GM10248 (cell line): ENCODE measurements around the gene SLC25A25.

Experiments
- CTCF ChIA-PET: fragments of 300-600 bp; sonication (Branson Sonifier 250); formaldehyde crosslinking; extraction: SDS; loops from one replicate; lab custom pipeline; 2021; ENCODE audit warnings: antibody characterized with exemption; lab: Yijun Ruan, JAX
- POLR2A ChIA-PET: fragments of 350-650 bp; sonication (Branson Sonifier 250); formaldehyde crosslinking; extraction: SDS; loops from one replicate; lab custom pipeline; 2020; ENCODE audit warnings: antibody characterized with exemption; lab: Yijun Ruan, JAX
- DNase-seq: peaks from one replicate; pipeline ENCODE4 v3.0.0; 2012; ENCODE audit errors: extremely low spot score
- TF ChIP-seq, protein P1 (sequence below): IDR thresholded peaks from 2 replicates; pipeline ENCODE4 v1.5.1; 2012; ENCODE audit warnings: mild to moderate bottlenecking, low read depth; ENCODE audit errors: extremely low read depth, missing control alignments, control extremely low read depth

Gene SLC25A25

DNA sequence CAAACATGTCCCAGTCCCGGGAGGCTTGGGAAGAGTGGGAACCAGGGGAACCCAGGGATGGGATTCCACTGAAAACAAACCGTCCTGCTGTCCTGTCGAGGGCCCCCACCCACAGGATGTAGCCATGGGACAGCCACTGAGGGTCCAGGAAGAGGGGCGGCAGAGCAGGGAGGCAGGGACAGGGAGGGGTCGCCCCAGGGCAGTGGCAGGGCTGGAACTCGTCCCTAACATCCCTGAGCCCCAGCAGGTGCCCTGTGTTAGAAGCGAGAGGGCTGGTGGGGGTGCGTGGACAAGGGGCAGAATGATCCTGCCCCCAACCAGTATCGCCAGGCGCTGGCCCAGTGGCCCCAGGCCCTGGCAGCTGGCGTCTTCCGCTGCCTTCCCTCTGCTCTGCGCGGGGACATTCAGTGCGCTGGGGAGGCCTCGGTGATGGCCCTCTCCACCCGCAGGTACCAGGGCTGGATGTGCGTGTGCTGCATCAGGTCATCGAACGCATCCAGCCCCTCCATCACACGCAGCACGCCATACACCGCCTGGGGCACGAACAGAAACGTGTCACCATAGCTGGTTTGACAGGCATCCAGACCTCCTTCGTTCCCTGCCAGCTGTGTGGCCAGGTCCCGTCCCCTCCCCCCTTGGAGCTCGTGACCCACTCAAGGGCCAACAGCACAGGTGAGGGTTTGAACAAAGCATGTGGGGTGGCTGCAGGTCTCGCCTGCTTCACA lies 52.9 kb downstream of the SLC25A25 start:
- DNase-seq: no peak
- ChIA-PET POLR2A (interaction anchor here (0.5 kb wide), 1 partner anchor 9 kb away, joined by 3 read pairs; no protein-coding TSS in a partner anchor), CTCF (interaction anchor here (2.1 kb wide), 1 partner anchor 177 kb away, joined by 6 read pairs; no protein-coding TSS in a partner anchor)
- TF ChIP-seq, protein P1, sequence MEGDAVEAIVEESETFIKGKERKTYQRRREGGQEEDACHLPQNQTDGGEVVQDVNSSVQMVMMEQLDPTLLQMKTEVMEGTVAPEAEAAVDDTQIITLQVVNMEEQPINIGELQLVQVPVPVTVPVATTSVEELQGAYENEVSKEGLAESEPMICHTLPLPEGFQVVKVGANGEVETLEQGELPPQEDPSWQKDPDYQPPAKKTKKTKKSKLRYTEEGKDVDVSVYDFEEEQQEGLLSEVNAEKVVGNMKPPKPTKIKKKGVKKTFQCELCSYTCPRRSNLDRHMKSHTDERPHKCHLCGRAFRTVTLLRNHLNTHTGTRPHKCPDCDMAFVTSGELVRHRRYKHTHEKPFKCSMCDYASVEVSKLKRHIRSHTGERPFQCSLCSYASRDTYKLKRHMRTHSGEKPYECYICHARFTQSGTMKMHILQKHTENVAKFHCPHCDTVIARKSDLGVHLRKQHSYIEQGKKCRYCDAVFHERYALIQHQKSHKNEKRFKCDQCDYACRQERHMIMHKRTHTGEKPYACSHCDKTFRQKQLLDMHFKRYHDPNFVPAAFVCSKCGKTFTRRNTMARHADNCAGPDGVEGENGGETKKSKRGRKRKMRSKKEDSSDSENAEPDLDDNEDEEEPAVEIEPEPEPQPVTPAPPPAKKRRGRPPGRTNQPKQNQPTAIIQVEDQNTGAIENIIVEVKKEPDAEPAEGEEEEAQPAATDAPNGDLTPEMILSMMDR: no peak

DNA sequence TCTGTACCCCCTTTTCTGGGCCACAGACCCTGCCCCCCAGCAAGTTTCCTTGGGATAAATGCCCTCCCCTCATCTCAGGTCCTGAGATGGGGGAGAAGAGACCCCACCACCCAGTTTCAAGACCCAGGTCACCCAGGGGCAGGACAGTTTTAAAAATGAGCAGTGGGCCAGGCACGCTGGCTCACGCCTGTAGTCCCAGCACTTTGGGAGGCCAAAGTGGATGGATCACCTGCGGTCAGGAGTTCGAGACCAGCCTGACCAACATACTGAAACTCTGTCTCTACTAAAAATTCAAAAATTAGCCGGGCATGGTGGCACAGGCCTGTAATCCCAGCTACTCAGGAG lies 53.4 kb downstream of the SLC25A25 start:
- TF ChIP-seq, protein P1: no peak
- DNase-seq: no peak
- POLR2A ChIA-PET: interaction anchor here (0.5 kb wide), 1 partner anchor 9 kb away, joined by 3 read pairs; no protein-coding TSS in a partner anchor
- CTCF ChIA-PET: interaction anchor here (2.1 kb wide), 1 partner anchor 178 kb away, joined by 6 read pairs; no protein-coding TSS in a partner anchor

DNA sequence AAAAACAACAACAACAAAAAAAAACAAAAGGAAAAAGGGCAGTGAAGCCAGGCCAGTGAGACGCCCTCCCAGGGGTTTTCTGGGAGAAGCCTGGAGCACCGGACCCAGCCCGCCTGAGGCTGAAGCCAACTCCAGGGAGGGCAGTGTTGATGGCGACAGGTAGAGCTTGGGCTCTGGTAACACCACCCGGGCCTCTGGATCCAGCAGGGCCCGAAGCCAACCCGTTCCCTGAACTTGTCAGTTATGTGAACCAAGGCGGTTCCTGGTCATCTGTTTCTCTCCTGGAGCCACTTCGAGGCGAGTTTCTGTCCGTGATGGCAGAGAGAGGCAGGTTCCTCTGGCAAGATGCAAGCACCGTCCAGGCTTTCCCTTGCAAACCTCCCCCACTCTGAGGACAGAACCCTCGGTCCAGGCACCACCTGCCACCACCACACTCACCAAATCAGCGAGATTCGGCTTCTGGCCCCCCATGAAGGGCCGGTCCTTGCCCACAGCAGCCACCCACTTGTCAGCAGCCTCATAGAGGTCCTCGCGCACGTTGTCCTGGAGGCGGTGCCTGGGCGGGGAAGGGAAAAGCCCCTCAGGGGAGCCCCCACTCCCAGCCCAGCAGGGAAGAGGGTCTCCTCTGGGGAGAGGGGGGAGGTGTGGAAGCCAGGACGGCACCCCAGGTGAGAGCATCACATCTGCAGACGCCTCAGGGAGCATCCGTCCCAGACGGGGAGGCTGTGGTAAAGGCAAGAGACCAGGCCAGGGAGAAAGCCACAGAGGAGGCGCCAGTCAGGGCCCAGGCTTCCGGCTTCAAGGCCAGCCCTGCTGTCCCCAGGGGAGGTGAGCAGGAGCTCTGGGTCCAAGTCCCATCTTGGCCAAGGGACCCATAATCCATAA lies 54.1 kb downstream of the SLC25A25 start:
- DNase-seq: no peak
- ChIA-PET POLR2A (no interaction called here), CTCF (interaction anchor here (2.1 kb wide), 1 partner anchor 178 kb away, joined by 6 read pairs; no protein-coding TSS in a partner anchor)
- TF ChIP-seq, protein P1: no peak

DNA sequence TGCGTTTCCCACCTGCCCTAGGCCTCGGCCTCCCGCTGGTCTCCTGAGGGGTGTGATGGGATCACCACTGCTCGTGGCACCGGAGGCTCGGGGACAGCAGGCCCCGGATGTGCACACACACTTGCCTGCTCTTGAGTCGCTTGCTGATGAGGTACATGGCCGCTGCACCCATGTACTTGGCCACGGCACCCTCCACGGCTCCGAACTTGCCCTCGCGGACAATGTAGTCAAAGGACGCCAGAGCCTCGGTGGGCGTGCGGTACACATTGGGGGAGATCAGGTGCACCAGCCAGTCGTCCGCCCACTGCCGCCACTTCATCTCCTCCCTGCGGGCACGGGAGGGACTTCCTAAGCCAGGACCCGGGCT lies 54.8 kb downstream of the SLC25A25 start:
- CTCF ChIA-PET: no interaction called here
- TF ChIP-seq, protein P1: no peak
- DNase-seq: no peak
- POLR2A ChIA-PET: interaction anchor here (0.7 kb wide), 1 partner anchor 1019 kb away, joined by 6 read pairs; no protein-coding TSS in a partner anchor

DNA sequence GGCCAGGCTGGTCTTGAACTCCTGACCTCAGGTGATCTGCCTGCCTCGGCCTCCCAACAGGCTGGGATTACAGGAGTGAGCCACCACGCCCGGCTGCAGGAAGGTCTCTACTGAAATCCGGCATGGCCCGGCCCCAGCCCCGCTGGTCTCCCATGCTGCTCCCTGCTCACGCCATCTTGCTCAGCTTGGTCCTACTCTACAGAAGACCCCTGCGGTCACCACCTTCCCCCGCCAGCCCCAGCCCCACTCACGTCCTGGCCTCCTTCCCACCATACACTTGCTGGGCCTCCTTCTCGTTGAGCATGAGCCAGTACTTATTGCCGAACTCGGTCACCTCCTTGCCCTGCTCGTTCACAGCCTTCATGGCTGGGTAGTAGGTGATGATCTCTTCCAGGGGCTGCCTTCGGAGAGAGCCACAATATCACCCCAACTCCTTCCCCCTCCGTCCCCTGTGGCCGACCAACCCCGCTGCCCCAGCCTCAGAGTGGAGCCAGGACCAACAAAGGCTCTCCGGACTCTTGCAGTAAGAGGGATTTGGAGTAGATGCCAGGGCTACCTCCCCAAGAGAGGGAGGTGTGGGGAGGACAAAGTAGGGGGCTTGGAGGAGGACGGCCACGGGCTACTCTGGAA lies 55.5 kb downstream of the SLC25A25 start:
- DNase-seq: no peak
- ChIA-PET CTCF (interaction anchor here (1.3 to 7.4 kb wide), 5 partner anchors 8 to 153 kb away, joined by 4 to 110 read pairs (median 12); no protein-coding TSS in a partner anchor), POLR2A (interaction anchor here (0.7 to 0.9 kb wide), 2 partner anchors 10 to 1019 kb away, joined by 4 to 6 read pairs; no protein-coding TSS in a partner anchor)
- TF ChIP-seq, protein P1: no peak
